Measurements from ENCODE around the gene TAOK2. TPM values are rescaled to one million over a fixed set of nuclear protein-coding genes. Genes with fewer than 3 reads are reported as not detected.

Gene TAOK2
- total and polyA plus RNA-seq, 2 of the 4 experiments (the other 2 are of a cell fraction), result 23.0 to 31.7 TPM

- H4K5ac ChIP-seq (ENCODE audit: low read depth, low read length), result peak overlapping the region; percentile 96
- DNase-seq, result peak; percentile 23
- peak overlapping the region; percentile 85 to 99 for H4K8ac ChIP-seq (ENCODE audit: low read depth in 2 of 2, low read length in 2 of 2)
- H3K4me1 ChIP-seq (ENCODE audit: control insufficient read depth, insufficient read depth, low read length), result peaks cover 10% of the 10 kb centered on the region
- H2BK15ac ChIP-seq (ENCODE audit: low read depth, low read length), result no peak overlapping the region
- TF ChIP-seq RAD21 (IDR thresholded peaks at IDR 0.05; ENCODE audit: low read length) (no peak), NFE2L2 (IDR thresholded peaks at IDR 0.05; ENCODE audit: low read depth, low read length) (no peak)
- H2AK5ac ChIP-seq (ENCODE audit: low read depth, low read length), result peak overlapping the region; percentile 81
- peak overlapping the region; percentile 95 for H4K91ac ChIP-seq (ENCODE audit: insufficient read depth, low read depth, low read length)
- peak overlapping the region; percentile 79 for H3K4me3 ChIP-seq (ENCODE audit: insufficient read depth, low read depth, low read length)
- peaks cover 15% of the 10 kb centered on the region; the same call in 1 of the 2 replicates for H3K9me1 ChIP-seq (ENCODE audit: insufficient read depth, low read length)
- H3K27me3 ChIP-seq (ENCODE audit: control insufficient read depth, insufficient read depth, low read length), result no peaks in the 10 kb centered on the region
- peak; percentile 10 for ATAC-seq (ENCODE audit: low read depth)
- H2AK9ac ChIP-seq (replicated peaks; ENCODE audit: low read depth, low read length, poor library complexity), result peak overlapping the region; percentile 32
- H2BK20ac ChIP-seq (ENCODE audit: low read depth, low read length), result peak overlapping the region; percentile 28; the same call in 1 of the 2 replicates
- peak overlapping the region; percentile 92 for H2BK5ac ChIP-seq (ENCODE audit: low read depth, low read length, poor library complexity, severe bottlenecking)
- peak overlapping the region; percentile 95 for H3K9ac ChIP-seq (ENCODE audit: low read depth, low read length)
- peak overlapping the region; percentile 98 for H2AFZ ChIP-seq (replicated peaks; ENCODE audit: low read length, poor library complexity)
- in situ Hi-C loops (cut with MboI; ENCODE audit: low sequenced_read_pairs), result no loop called here
- ChIA-PET CTCF (no interaction called here), POLR2A (ENCODE audit: unreplicated experiment) (interaction anchor here (1.5 kb wide), 1 partner anchor 26 kb away, joined by 6 read pairs; the partner anchor contains the start of gene ASPHD1)
- H3K18ac ChIP-seq (ENCODE audit: low read depth, low read length), result 0 out of 2 replicates have a peak overlapping the region, but pooled peaks have one; percentile 3
- 0% methylated on average over 7 of the region's 12 CpGs; no CpG with 5 or more reads in 1 of the 2 experiments for WGBS, 2 experiments (ENCODE audit: extremely low coverage in 2 of 2, insufficient read length in 1 of 2)
- peak overlapping the region; percentile 71 for H2BK120ac ChIP-seq (ENCODE audit: low read depth, low read length)
- H3K4me2 ChIP-seq (ENCODE audit: low read depth, low read length), result peak overlapping the region; percentile 96
- H3K4ac ChIP-seq (ENCODE audit: low read depth, low read length), result peak overlapping the region; percentile 98
- no TSS peak for BruUV-seq (replicated peaks)
- H3K9me3 ChIP-seq (ENCODE audit: control insufficient read depth, insufficient read depth, low read length), result no peaks in the 10 kb centered on the region
- H3K56ac ChIP-seq (ENCODE audit: extremely low read depth, insufficient read depth, low read length), result peak overlapping the region; percentile 70
- peaks cover 25 to 40% of the 10 kb centered on the region in 2 experiments for H3K79me1 ChIP-seq (ENCODE audit: low read depth in 1 of 2, low read length in 2 of 2)
- dilution Hi-C loops (cut with HindIII; ENCODE audit: low sequenced_read_pairs, unreplicated experiment), result no loop called here
- H3K27ac ChIP-seq (ENCODE audit: insufficient read depth, low read length), result peak overlapping the region; percentile 92
- H3K23ac ChIP-seq (ENCODE audit: low read depth, low read length), result peak overlapping the region; percentile 91
- peaks cover 6% of the 10 kb centered on the region for H3K36me3 ChIP-seq (ENCODE audit: control insufficient read depth, insufficient read depth, low read length)
- peak overlapping the region; percentile 99 for H3K14ac ChIP-seq (replicated peaks; ENCODE audit: low read depth, low read length)
- intact Hi-C loops (cut with micrococcal nuclease), result loop anchor here (5.0 kb wide), 2 partner anchors 46 to 71 kb away; partner anchors contain the start of genes HIRIP3, INO80E and TAOK2
- peaks cover 6% of the 10 kb centered on the region; the same call in 1 of the 2 replicates for H4K20me1 ChIP-seq (ENCODE audit: insufficient read depth, low read length)
Observed at GRCh38 chr16:29926711-29927052, 47.0 kb upstream of the TAOK2 start.
